Thyroid gland (tissue), 4 donors: ENCODE data around the gene TEX35.

Experiments
- POLR2A ChIP-seq, 2 donors: fragments of 450-650 bp; IDR thresholded peaks; one replicate each; pipeline ENCODE4 v1.6.1; 2017; ENCODE audit warnings: antibody characterized with exemption in 2 of 2, mild to moderate bottlenecking in 2 of 2, moderate library complexity in 1 of 2
- TF ChIP-seq, protein P1 (sequence below), 6 experiments: fragments of 200-600 bp in 3 of 6; fragments of 450-650 bp in 3 of 6; sonication (generic) in 3 of 6; IDR thresholded peaks; one replicate each; pipeline ENCODE4 v1.5.1; 2016 to 2019; ENCODE audit warnings: antibody characterized with exemption in 6 of 6, mild to moderate bottlenecking in 2 of 6, inconsistent platforms in 1 of 6, moderate library complexity in 1 of 6

DNA sequence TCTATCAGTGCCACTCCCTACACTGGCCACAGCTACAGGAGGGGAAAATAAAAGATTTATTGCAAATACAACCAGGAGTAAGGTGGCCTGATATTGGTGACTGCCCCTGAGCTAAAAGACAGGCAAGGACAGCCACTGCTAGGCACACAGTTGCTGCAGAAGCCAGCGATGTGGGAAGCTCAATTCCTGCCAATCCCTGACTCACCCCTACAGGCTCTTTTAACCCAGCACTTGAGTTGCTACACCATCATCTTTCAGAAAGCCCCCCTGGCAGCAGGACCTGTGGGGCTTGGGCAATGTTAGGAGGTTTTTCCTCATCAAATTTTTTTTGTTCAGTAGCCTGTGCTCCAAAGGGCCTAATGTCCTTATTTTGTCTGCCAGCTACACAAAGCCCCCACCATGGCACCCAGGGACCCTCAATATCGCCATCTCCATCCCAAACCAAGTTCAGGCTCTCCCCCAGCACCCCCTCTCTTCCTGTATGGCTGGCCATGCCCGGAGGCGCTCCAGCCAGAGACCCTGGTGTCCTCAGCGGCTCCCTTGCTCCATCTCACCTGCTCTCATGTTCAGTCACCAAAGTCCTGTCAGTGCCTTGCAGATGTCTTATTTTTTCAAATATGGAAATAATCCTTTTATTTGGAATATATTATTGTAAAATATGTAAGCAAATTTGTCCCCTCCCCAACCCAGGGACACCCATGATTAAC is 29.5 kb upstream of the TEX35 start:
- TF ChIP-seq, protein P1, sequence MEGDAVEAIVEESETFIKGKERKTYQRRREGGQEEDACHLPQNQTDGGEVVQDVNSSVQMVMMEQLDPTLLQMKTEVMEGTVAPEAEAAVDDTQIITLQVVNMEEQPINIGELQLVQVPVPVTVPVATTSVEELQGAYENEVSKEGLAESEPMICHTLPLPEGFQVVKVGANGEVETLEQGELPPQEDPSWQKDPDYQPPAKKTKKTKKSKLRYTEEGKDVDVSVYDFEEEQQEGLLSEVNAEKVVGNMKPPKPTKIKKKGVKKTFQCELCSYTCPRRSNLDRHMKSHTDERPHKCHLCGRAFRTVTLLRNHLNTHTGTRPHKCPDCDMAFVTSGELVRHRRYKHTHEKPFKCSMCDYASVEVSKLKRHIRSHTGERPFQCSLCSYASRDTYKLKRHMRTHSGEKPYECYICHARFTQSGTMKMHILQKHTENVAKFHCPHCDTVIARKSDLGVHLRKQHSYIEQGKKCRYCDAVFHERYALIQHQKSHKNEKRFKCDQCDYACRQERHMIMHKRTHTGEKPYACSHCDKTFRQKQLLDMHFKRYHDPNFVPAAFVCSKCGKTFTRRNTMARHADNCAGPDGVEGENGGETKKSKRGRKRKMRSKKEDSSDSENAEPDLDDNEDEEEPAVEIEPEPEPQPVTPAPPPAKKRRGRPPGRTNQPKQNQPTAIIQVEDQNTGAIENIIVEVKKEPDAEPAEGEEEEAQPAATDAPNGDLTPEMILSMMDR (IDR thresholded peaks at IDR 0.05): no peak
- no peak for TF ChIP-seq POLR2A (IDR thresholded peaks at IDR 0.05)
